SW480 (cell line): ENCODE results near the gene OR6A2.

Experiments
- DNase-seq: peaks from one replicate; pipeline ENCODE4 v3.0.0-alpha.2; 2016; ENCODE audit warnings: low spot score

Gene OR6A2

GRCh38 chr11:6755953-6756347 is 43.5 kb downstream of the OR6A2 start:
- DNase-seq, result no peak

DNA sequence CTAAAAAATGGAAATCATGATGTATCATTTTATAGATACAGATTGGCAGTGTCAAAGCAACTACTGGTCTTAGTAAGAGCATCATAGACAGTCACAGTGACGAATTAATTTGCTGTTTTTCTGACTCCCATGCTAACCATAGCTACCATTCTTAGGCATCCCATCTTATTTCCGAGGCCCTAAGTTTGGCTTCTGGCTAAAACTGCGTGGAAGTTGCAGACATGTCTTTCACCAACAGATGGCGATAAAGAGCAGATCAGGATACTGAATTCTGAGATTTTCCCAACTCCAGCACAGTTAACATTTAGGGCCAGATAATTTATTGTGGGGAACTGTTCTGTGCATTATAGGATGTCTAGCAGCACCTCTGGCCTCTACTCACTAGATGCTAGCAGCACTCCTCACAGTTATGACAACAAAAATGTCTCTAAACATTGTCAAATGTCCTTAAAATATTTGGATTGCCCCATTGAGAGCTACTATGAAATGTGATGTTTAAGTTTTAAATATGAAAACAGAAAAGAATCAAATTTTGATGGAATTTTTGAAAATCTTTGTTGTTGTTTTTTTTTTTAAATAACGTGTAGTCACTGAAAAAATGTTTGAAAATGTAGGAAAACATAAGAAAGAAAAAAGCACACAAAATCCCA is 44.1 kb downstream of the OR6A2 start:
- DNase-seq, result peak; percentile 30

- DNase-seq, result no peak
These were observed 52.3 kb downstream of the OR6A2 start for GRCh38 chr11:6747097-6747668.

- no peak for DNase-seq
These were observed 52.9 kb downstream of the OR6A2 start for GRCh38 chr11:6746626-6747025.

- DNase-seq, result no peak
These were observed 53.3 kb downstream of the OR6A2 start for GRCh38 chr11:6746086-6746618.

DNA sequence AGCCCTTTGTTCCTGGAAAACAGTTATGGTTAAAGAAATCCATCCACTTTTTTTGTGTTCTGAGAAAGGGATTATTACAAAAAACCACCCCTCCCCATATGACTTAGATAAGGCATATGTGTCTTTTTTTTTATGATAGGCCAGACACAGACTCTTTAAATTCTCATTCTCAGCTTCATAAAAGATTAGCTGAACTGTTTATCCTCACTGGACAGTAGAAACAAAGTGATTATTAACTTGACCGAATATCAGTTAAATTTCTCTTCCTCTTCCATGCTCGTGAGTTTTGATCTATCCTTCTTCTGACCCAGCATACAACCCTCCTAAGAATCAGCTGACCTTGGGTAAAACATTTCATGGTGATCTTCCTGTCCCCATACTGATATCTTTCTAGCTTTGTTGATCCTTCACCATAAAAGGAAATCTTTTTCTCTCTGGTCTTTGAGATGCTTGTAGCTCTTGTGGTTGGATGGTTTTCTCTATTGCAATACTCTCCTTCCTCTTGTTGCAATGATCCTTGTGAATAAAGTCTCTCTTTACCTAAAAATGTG is 53.9 kb downstream of the OR6A2 start:
- DNase-seq, result no peak

DNA sequence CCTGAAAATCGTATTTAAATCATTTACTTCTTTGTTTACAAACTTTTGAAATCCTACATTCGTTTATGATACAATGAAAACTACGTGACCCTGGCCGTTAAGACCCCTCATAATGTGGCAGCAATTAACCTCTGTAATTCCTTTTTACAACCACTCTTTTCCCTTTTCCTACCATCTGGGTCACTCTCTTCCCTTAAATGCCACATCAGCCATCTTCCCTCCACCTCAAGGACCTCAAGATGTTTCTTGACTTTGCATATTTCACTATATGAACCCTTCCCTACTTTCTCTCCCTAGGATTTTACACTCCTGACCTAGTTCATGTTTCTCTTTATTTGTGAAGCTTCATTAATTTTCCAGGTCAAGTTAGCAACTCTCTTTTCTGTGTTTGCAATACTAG is 54.5 kb downstream of the OR6A2 start:
- DNase-seq, result no peak

DNA sequence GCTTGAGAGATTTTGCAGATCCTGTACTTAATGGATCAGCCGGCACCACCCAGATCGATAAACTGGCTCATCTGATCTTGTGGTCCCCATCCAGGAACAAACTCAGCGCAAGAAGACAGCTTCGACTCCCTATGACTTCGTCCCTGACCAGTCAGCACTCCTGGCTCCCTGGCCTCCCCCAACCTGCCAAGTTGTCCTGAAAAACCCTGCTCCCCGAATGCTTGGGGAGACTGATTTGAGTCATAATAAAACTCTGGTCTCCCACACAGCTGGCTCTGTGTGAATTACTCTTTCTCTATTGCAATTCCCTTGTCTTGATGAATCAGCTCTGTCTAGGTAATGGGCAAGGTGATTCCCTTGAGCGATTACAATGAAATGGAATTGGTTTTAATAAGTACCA is 57.2 kb downstream of the OR6A2 start:
- DNase-seq, result no peak
